GM11168 (cell line): ENCODE results near the gene DCTD.

Source experiments
- in situ Hi-C: fragments of 300-500 bp; cut with MboI; formaldehyde crosslinking; loops from one replicate; pipeline ENCODE4 v1.12.0; 2022; ENCODE audit warnings: low sequenced_read_pairs; ENCODE audit not compliant: unreplicated experiment

The DCTD gene

GRCh38 chr4:182847576-182848450 is 69.4 kb downstream of the DCTD start:
- in situ Hi-C loops = no loop called here

DNA sequence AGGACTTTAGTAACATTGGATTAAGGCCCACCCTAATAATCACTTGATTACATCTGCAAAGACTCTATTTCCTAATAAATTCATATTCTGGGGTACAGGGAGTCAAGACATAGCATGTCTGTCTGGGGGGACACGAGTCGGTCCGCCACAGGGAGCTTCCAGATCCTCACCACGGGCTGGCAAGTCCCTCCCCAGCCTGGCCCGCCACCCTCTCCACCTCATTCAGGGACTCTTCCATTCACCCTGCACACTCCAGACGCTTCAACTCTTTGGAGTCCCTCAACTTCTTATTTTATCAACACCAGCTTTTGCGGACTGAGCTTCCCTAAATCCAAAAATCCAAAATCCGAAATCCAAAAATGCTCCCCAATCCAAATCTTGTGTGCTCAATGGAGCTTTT is 71.2 kb downstream of the DCTD start:
- in situ Hi-C loops = no loop called here

GRCh38 chr4:182845618-182846017 is 71.6 kb downstream of the DCTD start:
- in situ Hi-C loops = no loop called here

DNA sequence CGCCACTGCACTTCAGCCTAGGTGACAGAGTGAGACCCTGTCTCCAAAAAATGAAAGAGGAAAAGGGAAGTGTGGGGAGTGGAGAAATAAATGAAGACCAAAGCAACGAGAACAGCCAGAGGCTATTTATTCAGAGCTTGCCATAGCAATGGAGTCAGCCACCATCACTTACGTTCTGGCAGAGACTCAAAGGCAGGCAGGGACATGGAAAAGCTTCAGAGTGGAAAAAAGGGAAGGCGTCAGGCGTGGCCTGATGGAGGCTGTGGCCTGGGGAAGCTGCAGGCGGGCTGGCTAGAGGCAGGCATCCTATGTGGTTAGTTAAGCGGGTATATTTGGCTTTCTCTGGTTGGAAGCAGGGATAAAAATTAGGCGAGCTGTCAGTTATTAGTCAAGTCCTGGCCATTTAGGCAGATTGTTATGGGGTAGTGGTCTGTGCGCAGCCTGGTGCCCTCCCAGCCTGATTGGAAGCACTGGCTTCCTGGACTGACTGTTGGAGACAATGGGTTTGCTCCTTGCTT is 73.3 kb downstream of the DCTD start:
- in situ Hi-C loops = no loop called here

- in situ Hi-C loops = no loop called here
These were observed 74.3 kb downstream of the DCTD start for GRCh38 chr4:182842759-182843390.

- in situ Hi-C loops = no loop called here
These were observed 75.0 kb downstream of the DCTD start for GRCh38 chr4:182842104-182842600.

GRCh38 chr4:182840108-182840507 is 77.1 kb downstream of the DCTD start:
- in situ Hi-C loops = no loop called here
